NCI-H2171 treated with DMSO at 0.1 percent for 48 hours (cell line): ENCODE data around the gene CPSF7.

Source experiments
- DNase-seq: peaks from one replicate; lab custom pipeline; 2025; lab: John Stamatoyannopoulos, UW

CPSF7 gene

DNA sequence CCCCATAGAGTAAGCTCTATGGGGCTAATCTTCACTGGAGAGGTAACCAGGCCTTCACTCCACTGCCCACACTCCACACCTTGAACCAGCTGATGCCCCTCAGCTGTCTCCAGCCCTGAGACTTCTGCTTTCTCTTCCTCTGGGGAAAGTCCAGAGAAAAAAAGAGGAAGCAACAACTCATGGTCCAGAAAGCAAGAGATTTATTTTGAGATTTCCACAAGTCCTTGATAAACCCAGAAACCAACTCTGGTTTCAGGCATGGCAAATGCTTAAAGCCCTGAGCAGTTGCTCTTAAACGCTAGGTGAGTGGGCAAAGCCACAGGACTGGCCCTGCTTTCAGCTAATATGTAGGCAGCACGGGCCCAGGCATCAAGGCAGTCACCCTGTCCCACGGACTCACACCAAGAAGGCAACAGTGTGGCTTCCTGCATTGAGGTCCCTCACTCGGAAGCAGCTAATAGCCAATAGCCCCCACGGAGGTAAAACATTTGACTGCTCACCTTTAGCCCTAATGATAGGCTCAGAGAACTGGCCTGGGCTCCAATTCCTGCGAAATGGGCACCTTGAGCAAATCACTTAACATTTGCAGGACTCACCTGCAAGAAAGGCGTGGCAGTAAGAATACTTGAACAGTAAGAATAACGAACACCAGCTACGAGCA, 72.4 kb downstream of the CPSF7 start:
- DNase-seq = no peak

DNA sequence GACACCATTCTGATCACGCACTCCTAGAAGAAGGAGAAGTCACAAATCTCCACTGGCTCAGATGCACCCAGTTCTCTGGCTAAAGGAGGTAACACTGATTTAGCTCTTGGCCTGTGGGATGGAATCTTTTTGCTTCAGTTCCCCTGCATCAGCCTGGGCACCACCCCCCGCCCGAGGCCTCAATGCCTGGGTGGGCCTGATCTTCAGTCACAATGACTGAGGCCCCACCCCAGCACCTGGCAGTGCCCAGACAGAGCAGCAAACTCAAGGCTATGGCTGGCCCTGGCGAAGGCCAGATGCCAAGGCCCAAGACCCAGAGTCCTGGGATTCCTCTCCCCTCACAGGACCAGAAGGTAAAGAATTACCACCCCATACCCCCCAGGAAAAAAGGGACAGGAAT, 73.1 kb downstream of the CPSF7 start:
- no peak for DNase-seq

DNA sequence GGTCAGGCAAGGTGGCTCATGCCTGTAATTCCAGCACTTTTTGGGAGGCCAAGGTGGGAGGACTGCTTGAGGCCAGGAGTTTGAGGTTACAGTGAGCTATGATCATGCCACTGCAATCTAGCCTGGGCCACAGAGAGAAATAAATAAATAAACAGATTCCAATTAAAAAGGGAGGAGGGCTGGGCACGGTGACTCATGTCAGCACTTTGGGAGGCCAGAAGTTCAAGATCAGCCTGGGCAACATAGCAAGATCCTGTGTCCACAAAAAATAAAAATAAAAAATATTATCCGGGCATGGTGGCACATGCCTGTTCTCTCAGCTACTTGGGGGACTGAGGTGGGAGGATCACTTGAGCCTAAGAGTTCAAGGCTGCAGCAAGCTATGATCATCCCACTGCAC, 75.6 kb downstream of the CPSF7 start:
- no peak for DNase-seq

DNA sequence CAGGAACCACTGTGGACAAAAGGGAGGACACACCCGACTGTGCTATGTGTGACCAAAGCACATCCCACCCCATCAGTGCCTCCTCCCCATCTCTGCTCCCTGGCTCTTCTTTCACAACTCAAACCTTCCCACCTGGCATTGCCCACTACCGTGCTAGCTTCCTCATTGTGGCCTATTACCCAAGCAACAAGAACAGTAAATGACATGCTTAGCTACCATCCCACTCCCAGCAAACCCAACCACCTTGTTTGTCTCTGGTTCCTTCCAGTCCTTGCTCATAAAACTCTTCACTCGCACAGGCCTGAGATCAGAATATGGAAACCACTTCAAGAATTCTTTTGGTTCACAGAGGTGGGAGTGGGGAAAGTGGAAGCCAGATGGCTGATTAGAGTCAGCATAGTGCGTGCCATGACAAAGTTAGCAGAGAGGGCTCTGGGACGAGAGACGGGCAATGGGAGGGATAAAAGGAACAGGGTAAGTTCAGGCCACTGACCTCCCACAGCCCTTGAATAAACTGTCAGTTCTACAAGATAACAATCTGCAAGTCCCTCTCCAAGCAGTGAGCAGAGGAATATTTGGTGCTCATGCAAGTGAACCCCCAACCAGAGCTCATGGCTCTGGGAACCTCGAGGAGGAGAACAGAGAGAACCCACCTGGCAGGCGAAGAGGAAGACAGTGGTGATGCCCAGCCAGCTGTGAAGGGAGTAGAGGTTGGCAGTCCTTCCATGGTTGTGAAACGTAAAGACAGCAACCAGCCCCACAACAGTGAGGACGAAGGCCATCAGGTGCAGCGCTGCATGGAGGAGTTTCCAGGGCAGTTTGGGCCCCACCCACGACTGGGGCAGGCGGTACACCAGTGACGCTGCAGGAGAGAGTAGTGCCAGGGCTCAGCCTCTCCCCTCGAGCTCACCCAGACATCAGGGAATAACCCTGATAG, 76.4 kb downstream of the CPSF7 start:
- DNase-seq = no peak
